ENCODE results near the gene IKZF1. TPM values are rescaled to one million over a fixed set of nuclear protein-coding genes. Genes with fewer than 3 reads are reported as not detected.
A peak's percentile ranks its signal among the peaks of the same experiment; 100 is the strongest.

IKZF1 gene
- total RNA-seq, 6 experiments from 2014 or later: 3.1 to 9.6 (median 5.2) TPM

DNA sequence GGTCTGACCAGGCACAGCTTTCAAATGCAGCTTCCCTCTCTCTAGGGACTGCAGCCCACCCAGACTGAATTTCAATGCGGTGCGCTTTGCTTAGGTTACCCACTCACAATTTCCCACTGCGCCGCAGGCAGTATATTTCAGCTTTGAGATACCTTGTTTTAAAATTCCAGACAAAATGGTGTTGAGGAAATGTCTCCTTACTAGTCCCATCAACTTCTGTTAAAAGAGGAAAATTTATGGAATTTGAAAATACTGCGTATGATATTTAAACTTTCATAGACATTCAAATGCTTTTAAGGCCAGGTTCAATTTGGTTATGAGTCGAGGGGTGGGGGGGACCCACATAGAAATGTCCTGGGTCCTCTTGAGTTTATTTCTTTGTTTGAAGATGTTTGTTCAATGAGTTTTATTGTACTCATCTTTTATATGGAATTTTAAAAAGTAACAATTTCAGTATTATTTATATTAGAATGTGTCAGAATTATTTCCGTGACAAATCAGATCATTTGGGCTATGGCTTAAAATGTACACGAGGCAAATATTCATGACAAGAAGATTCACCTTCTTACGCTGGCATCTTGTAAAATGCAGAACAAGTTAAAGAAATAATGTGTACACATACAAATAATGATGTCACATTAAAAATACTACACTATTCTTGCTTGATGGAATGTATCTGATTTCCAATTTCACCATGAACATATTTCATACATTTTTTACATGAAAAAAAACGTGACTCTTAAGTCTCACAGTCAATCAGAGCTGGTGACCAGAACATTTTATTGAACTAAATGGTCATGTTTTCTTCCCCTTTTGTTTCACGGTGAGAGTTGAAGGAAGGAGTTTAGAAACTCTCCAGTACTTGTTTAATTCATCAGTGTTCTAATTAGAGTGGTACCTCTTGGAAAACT is 1.3 kb downstream of the IKZF1 start:
- Histone ChIP-seq H3K9me3 (no peaks in the 10 kb centered on the region), H3K27ac (peak overlapping the region in 2 of 3 donors; percentile 41 to 54), H3K27me3 (no peaks in the 10 kb centered on the region), H3K36me3 (no peaks in the 10 kb centered on the region), H3K4me1 (no peaks in the 10 kb centered on the region), H3K4me3 (peak overlapping the region in 2 of 3 donors; percentile 19 to 48)
- ATAC-seq (no peak), DNase-seq (no peak)
- 25% methylated on average over 11 of the region's 11 CpGs for WGBS (ENCODE audit: insufficient coverage, low coverage, low lambda C conversion rate, missing lambda C conversion rate)
- intact Hi-C loops (cut with DNase I): no loop called here
- TF ChIP-seq, protein P1, sequence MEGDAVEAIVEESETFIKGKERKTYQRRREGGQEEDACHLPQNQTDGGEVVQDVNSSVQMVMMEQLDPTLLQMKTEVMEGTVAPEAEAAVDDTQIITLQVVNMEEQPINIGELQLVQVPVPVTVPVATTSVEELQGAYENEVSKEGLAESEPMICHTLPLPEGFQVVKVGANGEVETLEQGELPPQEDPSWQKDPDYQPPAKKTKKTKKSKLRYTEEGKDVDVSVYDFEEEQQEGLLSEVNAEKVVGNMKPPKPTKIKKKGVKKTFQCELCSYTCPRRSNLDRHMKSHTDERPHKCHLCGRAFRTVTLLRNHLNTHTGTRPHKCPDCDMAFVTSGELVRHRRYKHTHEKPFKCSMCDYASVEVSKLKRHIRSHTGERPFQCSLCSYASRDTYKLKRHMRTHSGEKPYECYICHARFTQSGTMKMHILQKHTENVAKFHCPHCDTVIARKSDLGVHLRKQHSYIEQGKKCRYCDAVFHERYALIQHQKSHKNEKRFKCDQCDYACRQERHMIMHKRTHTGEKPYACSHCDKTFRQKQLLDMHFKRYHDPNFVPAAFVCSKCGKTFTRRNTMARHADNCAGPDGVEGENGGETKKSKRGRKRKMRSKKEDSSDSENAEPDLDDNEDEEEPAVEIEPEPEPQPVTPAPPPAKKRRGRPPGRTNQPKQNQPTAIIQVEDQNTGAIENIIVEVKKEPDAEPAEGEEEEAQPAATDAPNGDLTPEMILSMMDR (IDR thresholded peaks at IDR 0.05): no peak
- TF ChIP-seq POLR2A (IDR thresholded peaks at IDR 0.05): no peak

DNA sequence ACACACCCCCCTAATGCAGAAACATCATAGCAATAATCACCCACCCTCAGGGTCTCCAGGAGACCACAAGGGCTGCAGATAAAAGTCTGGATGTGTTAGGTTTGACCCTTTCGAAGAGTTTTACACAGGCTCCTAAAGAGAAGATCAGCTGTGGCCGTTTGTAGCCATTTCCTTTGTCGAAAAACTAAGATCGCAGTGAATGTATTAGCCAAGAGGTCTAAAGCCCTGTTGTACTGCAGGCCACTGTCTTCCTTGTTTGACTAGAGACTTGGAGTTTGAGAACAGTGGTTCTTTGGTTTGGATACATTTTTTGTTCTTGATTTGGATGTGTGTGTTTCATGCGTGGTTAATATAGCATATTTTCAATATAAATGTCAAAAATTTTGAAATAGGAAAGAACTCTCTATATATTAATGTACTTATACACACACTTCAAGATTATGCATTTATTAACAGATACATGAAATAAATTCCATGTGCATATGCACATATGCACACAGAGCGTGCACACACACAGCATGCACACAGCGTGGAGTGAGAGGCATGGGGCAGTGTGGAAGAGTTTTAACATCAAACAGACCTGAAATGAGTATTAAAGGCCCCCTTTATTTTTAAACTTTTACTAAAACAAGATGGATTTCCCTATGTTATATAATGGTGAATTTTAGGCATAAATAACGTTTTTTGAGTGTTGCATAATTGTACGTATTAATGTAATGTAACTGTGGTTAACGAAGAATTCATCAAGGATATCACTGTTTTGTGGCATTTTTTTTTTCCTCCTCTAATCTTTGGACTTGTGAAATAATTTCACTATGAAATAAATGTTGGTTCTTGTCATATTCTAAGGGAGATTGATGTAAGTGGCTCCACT is 2.2 kb downstream of the IKZF1 start:
- DNase-seq (no peak), ATAC-seq (no peak)
- 45% methylated on average over 10 of the region's 10 CpGs for WGBS (ENCODE audit: insufficient coverage, low coverage, low lambda C conversion rate, missing lambda C conversion rate)
- H3K9me3 ChIP-seq: no peaks in the 10 kb centered on the region
- H3K27ac ChIP-seq: peak overlapping the region in 1 of 3 donors; percentile 13
- TF ChIP-seq, protein P1 (IDR thresholded peaks at IDR 0.05): no peak
- no peak for TF ChIP-seq POLR2A (IDR thresholded peaks at IDR 0.05)
- H3K4me1 ChIP-seq: no peaks in the 10 kb centered on the region
- intact Hi-C loops (cut with DNase I): no loop called here
- no peaks in the 10 kb centered on the region for H3K36me3 ChIP-seq
- H3K27me3 ChIP-seq: no peaks in the 10 kb centered on the region
- H3K4me3 ChIP-seq: peak overlapping the region in 1 of 3 donors; percentile 48

DNA sequence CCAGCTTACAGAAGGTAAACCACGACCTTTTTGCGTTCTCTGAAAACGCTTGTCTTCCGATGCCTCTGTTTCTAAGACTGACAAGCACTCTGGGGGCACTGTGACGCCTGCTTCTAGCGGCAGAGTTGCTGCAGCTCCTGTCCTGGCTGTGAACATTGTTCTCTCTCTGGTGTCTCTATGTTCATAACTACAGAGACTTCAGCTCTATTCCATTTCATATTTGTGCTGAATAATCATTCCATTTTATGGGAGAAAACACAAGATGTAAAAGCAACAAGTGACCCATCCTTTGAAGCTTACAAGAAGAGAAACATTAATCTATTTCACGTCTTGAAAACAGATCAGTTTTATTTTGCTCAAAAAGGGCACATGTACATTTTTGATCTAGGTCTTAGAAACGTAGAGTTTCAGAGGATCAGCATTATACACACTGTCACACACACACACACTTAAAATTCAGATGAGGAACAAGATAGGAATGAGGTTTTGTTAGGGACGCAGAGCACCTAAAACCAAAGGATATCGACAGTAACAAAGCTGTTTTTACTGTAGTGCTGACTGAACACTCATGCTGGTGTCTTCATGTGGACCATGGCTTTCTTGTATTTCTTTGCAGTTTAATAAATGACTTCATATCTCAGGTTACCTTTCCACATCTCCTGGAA is 3.0 kb downstream of the IKZF1 start:
- intact Hi-C loops (cut with DNase I): no loop called here
- DNase-seq (no peak), ATAC-seq (peak in 2 of 4 donors; percentile 10 to 20)
- Histone ChIP-seq H3K36me3 (no peaks in the 10 kb centered on the region), H3K27ac (no peak overlapping the region), H3K9me3 (no peaks in the 10 kb centered on the region), H3K27me3 (no peaks in the 10 kb centered on the region), H3K4me3 (peak overlapping the region in 1 of 3 donors; percentile 48), H3K4me1 (no peaks in the 10 kb centered on the region)
- WGBS (ENCODE audit: insufficient coverage, low coverage, low lambda C conversion rate, missing lambda C conversion rate): 21% methylated on average over 10 of the region's 10 CpGs
- TF ChIP-seq POLR2A (IDR thresholded peaks at IDR 0.05): no peak
- TF ChIP-seq, protein P1 (IDR thresholded peaks at IDR 0.05): no peak

DNA sequence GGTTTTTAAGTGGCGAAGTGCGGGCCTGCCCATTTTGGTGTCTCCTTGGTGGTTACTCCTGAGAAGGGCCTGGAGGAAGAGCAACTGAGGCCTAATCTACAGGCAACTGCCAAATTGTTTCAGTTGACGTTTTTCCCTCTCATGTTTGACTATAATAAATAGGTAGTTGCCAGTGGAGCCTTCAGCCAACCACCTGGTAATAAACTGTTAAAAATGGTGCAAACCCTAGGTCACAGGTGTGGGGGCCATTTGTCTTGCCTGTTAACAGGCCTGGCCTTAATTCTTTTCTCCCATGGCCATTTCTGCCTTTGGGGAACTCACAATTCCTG is 3.7 kb downstream of the IKZF1 start:
- H3K9me3 ChIP-seq: no peaks in the 10 kb centered on the region
- no peaks in the 10 kb centered on the region for H3K36me3 ChIP-seq
- no peak overlapping the region for H3K4me3 ChIP-seq
- intact Hi-C loops (cut with DNase I): no loop called here
- no peaks in the 10 kb centered on the region for H3K27me3 ChIP-seq
- peak overlapping the region in 1 of 3 donors; percentile 40 for H3K27ac ChIP-seq
- H3K4me1 ChIP-seq: no peaks in the 10 kb centered on the region
- ATAC-seq (no peak), DNase-seq (no peak)
- no peak for TF ChIP-seq POLR2A (IDR thresholded peaks at IDR 0.05)
- TF ChIP-seq, protein P1 (IDR thresholded peaks at IDR 0.05): no peak
- WGBS (ENCODE audit: insufficient coverage, low coverage, low lambda C conversion rate, missing lambda C conversion rate): 43% methylated on average over 3 of the region's 3 CpGs

Measured in right lobe of liver (tissue), 6 donors.